GM23338 (cell line): ENCODE data around the gene WNT10A. TPM values are rescaled to one million over a fixed set of nuclear protein-coding genes. Genes with fewer than 3 reads are reported as not detected.

Source experiments
- ATAC-seq: fragments of 200-7000 bp; cut with Tn5 transposase; 3 replicates; pipeline ENCODE4 v1.9.1; 2020
- DNase-seq: peaks from one replicate; pipeline ENCODE4 v3.0.0-alpha.2; 2015; ENCODE audit warnings: low spot score
- H2AFZ ChIP-seq: fragments of 200-600 bp; sonication (generic); 2 replicates; pipeline ENCODE4 v1.8.0; 2016; ENCODE audit warnings: antibody characterized with exemption, mild to moderate bottlenecking, moderate library complexity
- H3F3A ChIP-seq: fragments of 200-600 bp; sonication (generic); replicated peaks from 2 replicates; pipeline ENCODE4 v1.8.0; 2017; ENCODE audit warnings: antibody characterized with exemption, mixed run types, low read depth
- H3K27ac ChIP-seq: fragments of 200-600 bp; sonication (generic); 2 replicates; pipeline ENCODE4 v1.6.1; 2016; ENCODE audit warnings: low read depth
- H3K27me3 ChIP-seq: fragments of 200-600 bp; sonication (generic); 2 replicates; pipeline ENCODE4 v1.8.0; 2016; ENCODE audit warnings: mild to moderate bottlenecking, mixed run types, moderate library complexity; ENCODE audit not compliant: insufficient read depth
- H3K36me3 ChIP-seq: fragments of 200-600 bp; sonication (generic); 2 replicates; pipeline ENCODE4 v1.8.0; 2016; ENCODE audit warnings: mild to moderate bottlenecking; ENCODE audit not compliant: insufficient read depth
- H3K4me1 ChIP-seq: fragments of 200-600 bp; sonication (generic); 2 replicates; pipeline ENCODE4 v1.8.0; 2016; ENCODE audit warnings: mild to moderate bottlenecking, moderate library complexity; ENCODE audit not compliant: insufficient read depth
- H3K4me2 ChIP-seq: fragments of 200-600 bp; sonication (generic); 2 replicates; pipeline ENCODE4 v1.7.1; 2017; ENCODE audit warnings: mixed run types
- H3K4me3 ChIP-seq: fragments of 200-600 bp; sonication (generic); 2 replicates; pipeline ENCODE4 v1.6.1; 2016; ENCODE audit warnings: mixed run types
- H3K79me2 ChIP-seq: fragments of 200-600 bp; sonication (generic); replicated peaks from 2 replicates; pipeline ENCODE4 v1.8.0; 2017; ENCODE audit warnings: mild to moderate bottlenecking; ENCODE audit not compliant: insufficient read depth
- H3K9me2 ChIP-seq: fragments of 200-600 bp; sonication (generic); 2 replicates; pipeline ENCODE4 v1.8.0; 2017; ENCODE audit not compliant: insufficient read depth
- H4K20me1 ChIP-seq: fragments of 200-600 bp; sonication (generic); replicated peaks from 2 replicates; pipeline ENCODE4 v1.8.0; 2017; ENCODE audit warnings: mild to moderate bottlenecking; ENCODE audit not compliant: insufficient read depth
- H3K27ac Mint-ChIP-seq: 2 replicates; pipeline ENCODE4 v1.8.0; 2020; ENCODE audit warnings: inconsistent platforms, mild to moderate bottlenecking, moderate library complexity, mixed read lengths
- H3K27me3 Mint-ChIP-seq: 3 replicates; pipeline ENCODE4 v1.8.0; 2022; ENCODE audit warnings: low read depth, mild to moderate bottlenecking, moderate library complexity, mixed read lengths, inconsistent platforms; ENCODE audit not compliant: insufficient read depth, poor library complexity
- H3K36me3 Mint-ChIP-seq: 3 replicates; pipeline ENCODE4 v1.8.0; 2021; ENCODE audit warnings: low read depth, mild to moderate bottlenecking, inconsistent platforms, moderate library complexity, mixed read lengths
- H3K4me1 Mint-ChIP-seq: 3 replicates; pipeline ENCODE4 v1.8.0; 2020; ENCODE audit warnings: mild to moderate bottlenecking, inconsistent platforms, mixed read lengths
- H3K4me3 Mint-ChIP-seq: 3 replicates; pipeline ENCODE4 v1.8.0; 2021; ENCODE audit warnings: moderate library complexity, mild to moderate bottlenecking, inconsistent platforms, mixed read lengths
- H3K9me3 Mint-ChIP-seq: 3 replicates; pipeline ENCODE4 v1.8.0; 2020; ENCODE audit warnings: moderate library complexity, mild to moderate bottlenecking, inconsistent platforms, mixed read lengths
- CREB1 ChIP-seq: fragments of 250-450 bp; sonication (Bioruptor Pico); IDR thresholded peaks from 2 replicates; pipeline ENCODE4 v1.5.0; 2020; ENCODE audit warnings: low read depth, mild to moderate bottlenecking, moderate library complexity
- ETS1 ChIP-seq: IDR thresholded peaks from 2 replicates; pipeline ENCODE4 v1.6.1; 2016; ENCODE audit warnings: antibody characterized with exemption
- EZH2 ChIP-seq: fragments of 200-600 bp; sonication (generic); IDR thresholded peaks from one replicate; pipeline ENCODE4 v1.8.0; 2017; ENCODE audit warnings: antibody characterized with exemption, mild to moderate bottlenecking, low read depth; ENCODE audit not compliant: unreplicated experiment
- REST ChIP-seq: IDR thresholded peaks from one replicate; pipeline ENCODE4 v1.6.1; 2018; ENCODE audit warnings: antibody characterized with exemption; ENCODE audit not compliant: unreplicated experiment
- STAT1 ChIP-seq: IDR thresholded peaks from one replicate; pipeline ENCODE4 v1.6.1; 2016; ENCODE audit warnings: antibody characterized with exemption; ENCODE audit not compliant: unreplicated experiment
- ZNF114 ChIP-seq: fragments of 250-450 bp; sonication (Bioruptor Pico); IDR thresholded peaks from 2 replicates; pipeline ENCODE4 v1.5.0; 2020; ENCODE audit warnings: mild to moderate bottlenecking, moderate library complexity
- ZNF331 ChIP-seq: fragments of 250-450 bp; sonication (Bioruptor Pico); IDR thresholded peaks from 2 replicates; pipeline ENCODE4 v1.5.0; 2020; ENCODE audit warnings: low read depth, mild to moderate bottlenecking, moderate library complexity
- ZNF462 ChIP-seq: fragments of 250-450 bp; sonication (Bioruptor Pico); IDR thresholded peaks from 2 replicates; pipeline ENCODE4 v1.5.0; 2020; ENCODE audit warnings: mild to moderate bottlenecking, moderate library complexity
- polyA plus RNA-seq: library from polyadenylated mRNA; unstranded; fragments of >200 nt; fragmentation: Nextera tagmentation; extraction: Ambion mirVana; gene quantifications from 2 replicates; pipeline ENCODE4 v1.2.1, GENCODE V29; 2016
- total RNA-seq: library from RNA; depleted of rRNA; stranded (reverse); fragments of >200 nt; shearing (Covaris generic); gene quantifications from 2 replicates; pipeline ENCODE4 v1.2.3, GENCODE V29; 2014
- TF ChIP-seq, protein P1 (sequence below), 2 experiments: fragments of 200-600 bp in 1 of 2; sonication (generic) in 1 of 2; conservative IDR thresholded peaks; 2 replicates each; pipeline versions ENCODE4 v1.5.1 to v1.6.1; 2016 to 2017; ENCODE audit warnings: antibody characterized with exemption in 2 of 2, low read depth in 2 of 2, mild to moderate bottlenecking in 2 of 2, moderate library complexity in 1 of 2

Gene WNT10A
- total and polyA plus RNA-seq, 2 experiments from 2014 or later: not detected

- TF ChIP-seq STAT1 (no peak), ZNF114 (CRISPR knock-in tag) (no peak), REST (no peak), ZNF331 (CRISPR knock-in tag) (no peak), CREB1 (no peak), ETS1 (no peak), EZH2 (no peak)
- TF ChIP-seq, protein P1, sequence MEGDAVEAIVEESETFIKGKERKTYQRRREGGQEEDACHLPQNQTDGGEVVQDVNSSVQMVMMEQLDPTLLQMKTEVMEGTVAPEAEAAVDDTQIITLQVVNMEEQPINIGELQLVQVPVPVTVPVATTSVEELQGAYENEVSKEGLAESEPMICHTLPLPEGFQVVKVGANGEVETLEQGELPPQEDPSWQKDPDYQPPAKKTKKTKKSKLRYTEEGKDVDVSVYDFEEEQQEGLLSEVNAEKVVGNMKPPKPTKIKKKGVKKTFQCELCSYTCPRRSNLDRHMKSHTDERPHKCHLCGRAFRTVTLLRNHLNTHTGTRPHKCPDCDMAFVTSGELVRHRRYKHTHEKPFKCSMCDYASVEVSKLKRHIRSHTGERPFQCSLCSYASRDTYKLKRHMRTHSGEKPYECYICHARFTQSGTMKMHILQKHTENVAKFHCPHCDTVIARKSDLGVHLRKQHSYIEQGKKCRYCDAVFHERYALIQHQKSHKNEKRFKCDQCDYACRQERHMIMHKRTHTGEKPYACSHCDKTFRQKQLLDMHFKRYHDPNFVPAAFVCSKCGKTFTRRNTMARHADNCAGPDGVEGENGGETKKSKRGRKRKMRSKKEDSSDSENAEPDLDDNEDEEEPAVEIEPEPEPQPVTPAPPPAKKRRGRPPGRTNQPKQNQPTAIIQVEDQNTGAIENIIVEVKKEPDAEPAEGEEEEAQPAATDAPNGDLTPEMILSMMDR (conservative IDR thresholded peaks at IDR 0.05; ENCODE audit: low read depth in 2 of 2): no peak
Observed at GRCh38 chr2:218920504-218920903, 39.9 kb downstream of the WNT10A start (continued).

DNA sequence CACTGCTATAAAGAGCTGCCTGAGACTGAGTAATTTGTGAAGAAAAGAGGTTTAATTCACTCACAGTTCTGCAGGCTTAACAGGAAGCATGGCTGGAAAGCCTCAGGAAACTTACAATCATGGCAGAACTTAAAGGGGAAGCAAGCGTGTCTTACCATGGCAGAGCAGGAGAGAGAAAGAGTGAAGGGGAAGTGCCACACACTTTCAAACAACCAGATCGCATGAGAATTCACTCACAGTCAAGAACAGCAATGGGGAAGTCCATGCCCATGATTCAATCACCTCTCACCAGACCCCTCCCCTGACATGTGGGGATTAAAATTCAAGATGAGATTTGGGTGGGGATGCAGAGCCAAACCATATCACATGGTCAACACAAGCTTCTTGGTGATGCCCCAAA lies 44.1 kb downstream of the WNT10A start:
- Histone ChIP-seq H3K27ac (no peak overlapping the region), H2AFZ (no peak overlapping the region), H3K27me3 (0 out of 2 replicates have a peak, but pooled peaks cover 4% of the 10 kb centered on the region), H3F3A (no peaks in the 10 kb centered on the region), H3K79me2 (no peaks in the 10 kb centered on the region), H3K4me2 (no peak overlapping the region), H3K36me3 (no peaks in the 10 kb centered on the region), H3K4me3 (no peak overlapping the region), H3K9me2 (0 out of 2 replicates have a peak, but pooled peaks cover 4% of the 10 kb centered on the region), H3K4me1 (no peaks in the 10 kb centered on the region), H4K20me1 (no peaks in the 10 kb centered on the region)
- H3K27ac Mint-ChIP-seq: no peak overlapping the region
- no peak overlapping the region for H3K4me3 Mint-ChIP-seq
- peaks cover 35% of the 10 kb centered on the region for H3K36me3 Mint-ChIP-seq
- TF ChIP-seq ZNF462 (CRISPR knock-in tag) (no peak), CREB1 (no peak)
- ATAC-seq (no peak), DNase-seq (no peak)
- peaks cover 10% of the 10 kb centered on the region for H3K27me3 Mint-ChIP-seq
- no peaks in the 10 kb centered on the region; the same call in 2 of the 3 replicates for H3K4me1 Mint-ChIP-seq
- peaks cover 45% of the 10 kb centered on the region for H3K9me3 Mint-ChIP-seq
